Activated T-cell treated with anti-CD3 and anti-CD28 coated beads for 4 hours (primary cell): Measurements from ENCODE around the gene MPHOSPH6.
"Not testable (repeated sequence)": the region's sequence is repeated elsewhere in the genome, so short reads cannot be mapped to it uniquely, and the experiment has no call there.

ENCODE experiments used
- DNase-seq: peaks from one replicate; pipeline ENCODE4 v3.0.0-alpha.2; 2020

The MPHOSPH6 gene, protein sequence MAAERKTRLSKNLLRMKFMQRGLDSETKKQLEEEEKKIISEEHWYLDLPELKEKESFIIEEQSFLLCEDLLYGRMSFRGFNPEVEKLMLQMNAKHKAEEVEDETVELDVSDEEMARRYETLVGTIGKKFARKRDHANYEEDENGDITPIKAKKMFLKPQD

DNA sequence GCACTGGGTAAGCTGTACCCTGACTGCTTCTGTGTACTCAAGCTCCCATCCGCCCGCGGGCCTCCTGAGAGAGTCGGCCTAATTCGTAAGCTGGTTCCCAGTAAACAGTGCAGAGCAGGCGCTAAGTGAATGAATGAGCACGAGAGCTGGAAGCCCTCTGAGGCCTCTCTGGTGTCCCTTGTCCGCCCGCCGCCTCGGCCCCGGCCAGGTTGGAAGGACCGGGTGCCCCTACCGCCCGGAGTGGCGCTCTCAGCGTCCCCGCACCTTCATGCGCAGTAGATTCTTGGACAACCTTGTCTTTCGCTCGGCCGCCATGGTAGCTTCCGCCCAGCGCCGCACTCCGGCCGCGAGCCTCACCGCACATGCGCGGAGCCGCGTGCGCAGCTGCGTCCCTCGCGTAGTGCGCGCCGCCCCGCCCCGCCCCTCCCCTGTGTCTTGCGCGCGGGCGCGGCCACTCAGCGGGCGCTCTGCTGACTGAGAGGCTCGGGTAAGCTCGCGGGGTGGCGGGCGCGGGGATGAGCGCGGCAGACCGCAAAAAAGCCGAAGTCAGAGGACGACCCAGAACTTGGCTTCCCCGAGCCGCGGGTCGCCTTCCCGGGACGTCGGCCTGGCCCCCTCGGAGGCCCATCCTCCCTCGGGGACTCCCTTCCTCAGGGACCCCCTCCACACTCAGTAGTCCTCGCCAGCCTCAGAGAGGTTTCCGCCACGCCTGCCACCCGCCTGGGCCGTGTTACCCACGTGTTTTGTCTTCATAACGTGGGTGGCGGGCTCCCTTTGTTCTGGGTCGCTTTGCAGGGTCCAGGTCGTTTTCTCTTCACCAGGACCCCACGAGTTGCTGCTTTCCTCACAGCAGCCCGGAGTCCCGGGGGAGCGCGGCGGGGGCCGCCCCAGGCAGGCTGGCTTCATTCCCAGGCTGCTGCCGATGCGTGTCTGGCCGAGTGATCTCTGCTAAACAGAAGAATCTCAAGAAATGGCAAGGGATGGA is at the start of gene MPHOSPH6:
MPHOSPH6 (minus strand) TSS at position 364 of the 985 bp plus-strand sequence; CDS start at position 315, 49 bp downstream.
- peak; percentile 84 for DNase-seq

DNA sequence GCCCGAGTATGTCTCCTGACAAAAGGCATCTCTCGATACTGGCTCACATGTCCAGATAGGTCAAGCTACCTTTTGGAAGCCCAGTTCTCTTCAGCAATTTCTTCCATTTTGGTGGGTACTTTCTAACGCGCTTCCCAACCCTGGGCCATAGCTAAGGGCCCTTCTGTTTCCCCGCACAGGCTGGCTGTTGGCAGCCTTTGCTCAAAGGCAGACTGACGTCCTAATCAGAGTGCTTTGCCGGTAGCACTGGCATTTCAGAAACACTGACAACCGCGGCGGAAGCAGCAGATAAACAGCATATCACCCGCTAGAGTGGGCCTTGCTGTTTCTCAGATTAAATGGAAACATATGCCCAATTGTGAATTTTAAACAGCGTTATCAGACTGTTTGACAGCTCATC is 49.3 kb upstream of the MPHOSPH6 start:
- no peak for DNase-seq

DNA sequence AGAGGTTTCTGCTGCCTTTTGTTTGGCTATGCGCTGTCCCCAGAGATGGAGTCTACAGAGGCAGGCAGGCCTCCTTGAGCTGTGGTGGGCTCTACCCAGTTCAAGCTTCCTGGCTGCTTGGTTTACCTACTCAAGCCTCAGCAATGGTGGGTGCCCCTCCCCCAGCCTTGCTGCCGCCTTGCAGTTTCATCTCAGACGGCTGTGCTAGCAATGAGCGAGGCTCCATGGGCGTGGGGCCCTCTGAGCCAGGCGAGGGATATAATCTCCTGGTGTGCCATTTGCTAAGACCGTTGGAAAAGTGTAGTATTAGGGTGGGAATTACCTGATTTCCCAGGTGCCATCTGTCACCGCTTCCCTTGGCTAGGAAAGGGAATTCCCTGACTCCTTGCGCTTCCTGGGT is 39.3 kb upstream of the MPHOSPH6 start:
- DNase-seq, result not testable (repeated sequence)

DNA sequence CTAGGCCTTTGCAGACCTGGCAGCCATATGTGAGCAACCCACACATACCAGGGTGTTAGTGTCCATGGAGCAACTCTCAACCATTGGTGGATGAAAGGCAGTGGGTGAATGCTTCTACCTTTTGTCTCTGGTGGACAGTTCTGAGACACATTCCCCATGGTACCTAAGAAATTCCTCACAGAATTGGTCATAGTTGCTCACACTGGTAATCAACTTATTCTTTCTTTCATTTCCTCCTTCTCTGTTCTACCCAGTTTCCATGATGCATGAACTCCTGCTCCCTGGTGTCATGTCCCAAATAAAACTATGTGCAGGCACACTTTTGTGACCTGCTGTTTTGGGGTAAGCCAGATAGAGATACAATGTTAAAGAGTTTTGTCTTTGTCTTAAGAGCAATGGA is 33.2 kb upstream of the MPHOSPH6 start:
- no peak for DNase-seq

DNA sequence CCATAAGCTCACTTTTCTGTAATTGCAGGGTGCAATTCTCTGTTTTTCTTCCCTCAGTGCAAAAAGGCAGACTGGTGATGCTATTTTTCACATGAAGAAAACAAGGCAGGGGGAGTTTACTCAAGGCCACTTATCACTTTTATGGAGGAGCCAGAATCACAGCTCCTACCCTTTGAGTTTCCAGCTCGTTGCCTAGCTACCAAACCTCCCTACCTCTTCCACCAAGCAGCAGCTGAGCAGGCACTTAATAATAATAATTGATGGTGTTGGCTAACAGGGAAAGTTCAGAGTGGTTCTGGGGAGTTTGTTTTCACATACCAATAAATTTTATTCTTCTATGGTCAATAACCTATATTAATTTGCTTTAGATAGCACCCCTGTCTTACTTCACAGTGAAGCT is 31.9 kb upstream of the MPHOSPH6 start:
- no peak for DNase-seq

DNA sequence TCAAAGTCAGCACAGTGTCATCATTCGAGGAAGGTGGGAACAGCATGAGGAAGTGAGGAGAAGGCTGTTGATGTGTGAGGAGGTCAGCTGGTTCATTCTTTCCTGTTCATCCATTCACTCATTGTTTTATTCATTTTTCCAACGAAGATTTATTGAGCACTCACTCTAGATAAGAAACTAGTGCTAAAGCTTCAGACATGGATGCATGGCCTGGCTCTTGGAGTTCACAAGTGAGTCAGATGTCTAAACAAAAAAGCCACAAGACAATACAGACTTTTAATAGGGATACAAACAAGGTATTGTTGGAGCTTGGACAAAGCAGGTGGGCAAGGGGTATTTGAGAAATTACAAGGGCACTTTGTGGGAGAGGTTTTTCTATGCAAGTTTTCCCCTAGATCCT is 31.3 kb upstream of the MPHOSPH6 start:
- DNase-seq, result no peak

DNA sequence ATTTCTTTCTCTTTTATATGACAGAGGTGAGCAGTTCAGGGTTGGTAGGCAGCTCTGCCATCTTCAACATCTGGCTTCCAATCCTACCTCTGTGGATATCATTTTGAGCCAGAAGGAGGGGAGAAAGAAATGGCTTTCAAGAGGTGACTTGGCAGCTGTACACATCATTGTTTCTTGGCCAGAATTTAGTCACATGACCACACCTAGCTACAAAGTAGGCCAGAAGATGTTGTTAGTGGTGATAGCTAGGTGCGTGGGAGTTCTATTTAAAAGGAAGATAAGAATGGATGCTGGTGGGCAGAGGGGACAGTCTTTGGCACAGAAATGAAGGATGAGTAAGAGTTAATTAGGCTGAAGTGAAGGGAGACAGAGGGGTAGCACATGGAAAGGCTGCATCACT is 29.2 kb upstream of the MPHOSPH6 start:
- no peak for DNase-seq

DNA sequence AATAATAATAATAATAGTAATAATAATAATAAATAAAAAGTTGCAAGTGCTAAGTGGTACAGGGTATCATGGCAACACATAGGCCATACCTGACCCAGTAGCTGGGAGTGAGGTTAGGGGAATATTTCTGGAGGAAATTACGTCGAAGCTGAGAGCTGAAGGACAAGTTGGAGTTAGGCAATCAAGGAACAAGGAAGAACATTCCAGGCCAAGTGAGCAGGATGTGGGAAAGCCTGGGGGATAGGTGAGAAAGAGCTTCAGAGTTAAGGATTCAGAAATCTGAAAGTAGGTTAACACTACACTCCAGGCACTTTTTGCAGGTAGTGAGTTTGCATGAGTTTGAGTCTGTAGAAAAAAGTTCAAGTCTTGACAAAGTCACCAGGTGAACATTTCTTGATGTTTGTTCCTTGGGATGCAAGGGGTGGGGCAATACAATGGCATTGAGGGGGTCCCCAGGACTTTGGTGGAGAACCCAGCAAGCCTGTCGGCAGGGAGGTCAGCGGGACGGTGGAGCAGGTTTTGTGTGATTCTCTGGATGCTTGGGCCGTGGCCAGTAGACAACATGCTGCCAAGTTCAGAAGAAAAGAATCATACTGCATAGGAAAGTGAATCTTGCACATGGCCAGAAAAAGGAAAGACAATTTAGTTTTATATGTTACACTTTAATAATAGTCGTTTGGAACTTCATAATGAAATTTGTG is 27.7 kb upstream of the MPHOSPH6 start:
- no peak for DNase-seq

DNA sequence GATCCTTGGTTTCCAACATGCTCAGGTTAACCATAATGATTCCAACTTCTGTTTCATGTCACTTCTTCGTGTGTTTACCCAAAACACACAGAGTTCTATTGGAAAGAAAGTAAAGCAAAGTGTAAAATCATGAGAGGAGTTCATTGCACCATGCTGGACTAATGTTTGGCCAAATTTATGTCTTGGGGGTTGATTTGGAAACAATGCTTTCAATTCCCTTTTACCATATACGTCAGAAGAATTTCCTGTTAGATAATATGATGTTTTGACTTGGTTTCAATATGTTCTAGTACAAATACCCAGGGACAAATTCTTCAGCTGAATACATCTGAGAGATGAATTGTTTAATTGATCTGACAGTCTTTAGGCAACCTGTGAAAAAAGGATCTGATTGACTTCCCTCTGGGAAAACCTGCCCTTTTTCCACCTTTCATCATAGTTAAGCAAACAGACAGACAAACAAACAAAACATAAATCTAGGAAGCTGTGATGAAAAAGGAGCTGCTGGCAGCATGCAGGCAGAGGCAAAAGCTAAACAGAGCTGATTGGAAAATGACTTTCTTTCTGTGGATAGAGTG is 26.0 kb upstream of the MPHOSPH6 start:
- no peak for DNase-seq

DNA sequence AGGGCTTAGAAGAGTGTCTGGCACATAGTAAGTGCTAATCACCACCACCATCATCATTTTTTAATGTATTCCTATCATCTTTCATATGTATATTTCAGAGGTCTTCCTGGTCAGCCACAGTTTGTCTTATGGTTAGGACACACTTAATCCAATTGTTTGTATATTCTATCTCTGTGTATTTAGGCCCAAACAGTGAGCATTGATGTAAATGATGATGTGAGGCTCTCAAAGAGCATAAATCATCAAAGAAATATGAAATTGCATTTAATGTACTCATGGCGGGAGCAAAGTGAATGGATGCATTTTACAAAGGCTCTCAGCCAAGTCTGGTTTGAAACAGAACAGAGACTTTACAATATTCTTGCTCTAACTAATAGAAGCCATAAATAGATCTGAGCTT is 24.1 kb upstream of the MPHOSPH6 start:
- DNase-seq, result no peak

DNA sequence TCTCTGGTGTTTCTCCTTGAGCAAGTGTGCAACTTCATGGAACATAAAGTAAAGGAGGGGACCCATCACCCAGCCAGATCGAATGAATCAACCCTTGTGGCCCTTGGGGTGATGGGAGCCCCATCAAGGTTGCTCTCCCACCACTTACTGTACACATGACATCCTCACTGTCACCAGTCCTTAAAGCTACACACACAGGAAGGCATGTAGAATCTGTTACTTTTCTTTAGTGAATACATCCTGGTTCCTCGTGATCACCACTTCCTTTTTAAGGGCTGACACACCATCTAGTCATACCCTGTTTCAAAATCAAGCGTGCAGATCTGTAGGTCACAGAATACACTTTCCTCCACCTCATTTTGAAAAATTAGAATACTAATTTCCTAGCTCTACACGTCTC is 22.6 kb upstream of the MPHOSPH6 start:
- no peak for DNase-seq

DNA sequence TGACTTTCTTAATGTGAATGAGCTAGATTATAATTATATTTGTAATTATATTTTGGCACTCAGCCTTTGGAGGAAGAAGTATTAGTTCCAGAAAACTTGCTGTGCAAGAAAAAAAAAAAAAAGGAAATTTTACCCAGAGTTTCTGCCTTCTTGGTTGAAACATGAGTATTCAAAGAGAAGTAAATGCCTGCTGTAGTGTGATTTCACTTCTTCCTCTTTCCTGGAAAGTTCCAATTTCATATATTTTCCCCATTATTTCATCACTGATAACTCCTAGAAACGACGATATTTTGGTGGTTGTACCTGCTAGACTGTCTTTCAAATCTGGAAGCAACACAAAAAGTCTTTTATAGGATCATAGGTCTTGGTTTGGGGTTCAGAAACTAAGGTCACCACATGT is 20.4 kb upstream of the MPHOSPH6 start:
- DNase-seq, result no peak

DNA sequence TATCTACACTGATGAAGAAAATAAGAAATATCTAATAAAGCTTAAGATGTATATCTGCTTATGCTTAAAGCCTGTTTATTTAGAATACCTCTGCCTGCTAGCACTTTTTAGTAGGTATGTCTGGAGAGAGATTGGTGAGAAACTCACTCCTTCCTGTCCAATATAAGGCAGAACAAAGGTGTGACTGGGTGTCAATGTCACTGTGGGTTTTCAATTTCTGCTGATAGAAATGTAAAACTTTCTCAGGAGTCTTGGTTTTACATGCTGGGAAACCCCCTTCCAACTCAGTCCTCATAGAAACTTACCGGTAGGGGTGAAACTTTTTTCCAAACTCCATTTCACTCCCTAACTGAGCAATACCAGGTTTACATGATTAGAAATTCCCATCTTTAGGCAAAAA is 17.8 kb upstream of the MPHOSPH6 start:
- DNase-seq, result no peak

DNA sequence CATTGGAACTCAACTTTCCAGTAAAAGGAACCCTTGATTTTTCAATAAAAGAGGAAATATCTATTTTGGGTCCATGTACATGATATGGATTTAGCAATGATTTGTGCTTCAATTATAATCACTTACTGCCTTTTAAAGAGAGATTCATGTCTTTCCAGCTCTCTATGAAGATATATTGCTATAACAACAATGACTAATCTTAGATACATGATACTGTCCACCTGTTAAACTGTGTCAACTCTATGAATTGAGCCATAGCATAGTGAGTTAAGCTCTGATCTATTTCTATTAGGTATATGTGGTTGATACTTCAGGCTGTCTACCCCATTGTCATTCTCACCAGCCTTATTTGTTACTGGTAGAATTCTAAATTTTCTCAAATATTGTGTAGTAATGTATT is 15.0 kb upstream of the MPHOSPH6 start:
- no peak for DNase-seq

DNA sequence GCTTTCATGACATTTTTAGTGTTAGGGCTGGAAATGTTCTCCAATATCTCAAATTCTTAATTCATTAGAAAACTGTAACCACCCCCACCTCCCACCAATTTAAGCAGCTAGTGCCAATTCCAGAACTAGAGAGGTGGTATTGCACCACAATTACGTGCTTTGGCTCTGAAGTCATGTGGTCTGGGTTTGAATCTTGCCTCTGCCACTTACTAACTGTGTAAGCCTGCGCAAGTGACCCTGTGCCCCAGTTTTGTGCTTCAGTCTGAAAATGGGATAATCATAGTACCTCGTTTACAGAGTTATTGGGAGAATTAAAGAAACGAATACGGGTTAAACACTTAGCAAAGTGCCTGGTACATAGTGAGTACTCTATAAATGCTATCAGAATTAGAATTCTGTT is 14.2 kb upstream of the MPHOSPH6 start:
- no peak for DNase-seq

DNA sequence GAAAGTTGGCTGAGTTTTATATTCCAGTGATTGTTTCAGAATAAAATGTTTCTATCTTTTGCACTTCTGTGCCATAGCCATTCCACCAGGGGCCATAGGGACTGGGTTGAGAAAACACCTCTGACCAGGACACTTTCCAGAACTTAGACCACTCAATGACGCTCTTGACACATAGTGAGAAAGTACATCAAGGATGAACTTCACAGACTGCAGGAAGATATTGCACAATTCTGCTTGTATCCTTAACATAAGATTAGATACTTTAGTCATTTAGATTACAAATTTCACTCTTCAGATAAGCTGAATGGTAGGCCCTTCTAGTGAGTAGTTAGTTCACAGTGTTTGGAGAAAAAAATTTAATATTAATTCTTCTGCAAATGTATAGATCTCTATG is 13.0 kb upstream of the MPHOSPH6 start:
- no peak for DNase-seq

DNA sequence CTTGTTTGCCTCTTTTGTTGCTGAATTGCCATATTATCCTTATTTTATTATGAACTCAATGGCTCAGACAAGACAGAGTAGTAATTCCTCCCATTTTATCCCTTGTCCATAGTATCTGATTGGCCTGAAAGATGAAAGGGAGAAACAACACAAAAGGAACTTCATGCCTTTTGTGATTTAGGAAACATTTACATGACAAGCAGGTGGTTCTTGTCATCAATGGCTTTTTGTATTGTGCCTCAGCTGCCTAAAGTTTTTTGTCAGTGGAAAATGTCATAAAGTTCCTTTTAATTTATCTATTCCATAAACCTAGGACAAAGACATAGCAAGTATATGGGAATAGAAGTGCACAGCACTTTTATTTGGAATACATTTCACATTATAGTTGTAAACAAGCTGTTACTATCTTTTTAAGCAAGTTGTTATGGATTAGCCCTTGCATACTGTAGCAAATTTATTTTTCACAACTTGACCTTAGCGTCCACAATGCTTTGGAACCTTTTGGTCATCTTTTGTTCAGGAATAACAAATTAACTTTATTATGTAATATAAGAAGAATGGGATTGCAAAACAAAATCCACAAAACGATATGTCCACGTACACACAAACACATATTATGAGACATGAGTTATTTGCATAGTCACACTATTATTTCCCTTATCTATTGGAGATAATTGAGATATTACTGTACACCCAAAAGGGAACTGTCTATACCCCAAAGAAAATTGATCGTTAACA is 12.4 kb upstream of the MPHOSPH6 start:
- no peak for DNase-seq

DNA sequence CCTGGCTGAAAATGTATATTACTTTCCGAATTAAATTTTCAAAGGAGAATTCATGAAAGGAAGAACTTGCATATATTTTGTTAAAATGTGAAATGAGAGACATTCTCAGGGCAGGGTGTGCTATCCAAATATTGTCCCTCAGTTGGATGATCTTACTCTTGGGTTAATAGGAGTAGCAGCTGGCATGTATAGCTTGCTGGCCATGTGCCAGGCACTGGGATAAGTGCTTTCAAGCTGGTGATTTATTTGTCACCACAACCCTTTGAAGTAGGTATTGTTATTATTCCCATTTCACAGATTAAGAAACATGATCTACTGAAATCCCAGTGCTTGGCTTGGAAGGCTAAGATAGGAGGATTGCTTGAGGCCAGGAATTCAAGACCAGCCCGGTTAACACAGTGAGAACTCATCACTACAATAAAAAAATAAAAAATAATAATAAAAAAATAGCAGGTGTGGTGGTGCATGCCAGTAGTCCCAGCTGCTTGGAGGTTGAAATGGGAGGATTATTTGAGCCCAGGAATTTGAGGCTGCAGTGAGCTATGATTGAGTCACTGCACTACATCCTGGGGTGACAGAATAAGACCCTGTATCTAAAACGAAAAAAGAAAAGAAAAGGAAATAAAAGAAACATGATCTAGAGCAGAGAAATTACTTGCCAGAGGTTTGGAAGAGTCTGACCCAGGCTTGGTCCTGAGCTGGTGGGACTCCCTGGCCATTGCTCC is 11.6 kb upstream of the MPHOSPH6 start:
- no peak for DNase-seq

DNA sequence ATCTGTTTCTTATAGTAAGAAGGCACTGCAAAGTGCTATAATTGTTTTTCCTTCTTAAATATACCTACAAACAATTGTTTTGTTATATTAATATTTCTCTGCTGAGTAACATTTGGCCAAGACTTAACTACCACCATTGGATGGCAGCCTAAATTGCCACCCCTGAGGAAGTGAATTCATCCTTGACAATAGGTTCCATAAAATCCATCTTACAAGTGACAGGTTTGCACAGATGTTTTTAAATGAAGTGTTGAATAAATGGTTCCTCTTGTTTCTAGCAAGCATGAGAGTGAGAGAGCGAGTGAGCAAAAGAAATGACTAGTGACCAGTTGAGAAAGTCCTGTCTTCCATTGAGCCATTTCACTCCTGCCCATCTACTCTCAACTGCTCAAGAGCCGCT is 8.3 kb upstream of the MPHOSPH6 start:
- DNase-seq, result no peak

DNA sequence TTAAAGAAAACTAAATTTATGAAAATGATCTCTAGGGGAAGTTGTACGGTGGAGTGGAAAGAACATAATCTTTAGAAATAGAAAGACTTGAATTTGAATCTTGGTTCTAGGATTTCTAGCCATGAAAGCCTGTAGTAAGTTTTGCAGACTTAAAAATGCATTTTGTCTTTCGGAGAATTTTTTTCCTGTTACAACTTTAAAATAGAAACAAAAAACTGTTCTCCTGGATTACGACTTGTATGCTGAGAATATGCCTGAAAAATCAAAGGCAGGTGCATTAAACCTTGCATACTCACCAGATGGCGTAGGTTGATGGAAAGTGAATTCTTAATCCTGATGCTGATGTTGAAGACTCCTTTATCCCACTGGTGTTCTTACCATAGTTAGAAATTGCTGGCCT is 7.5 kb upstream of the MPHOSPH6 start:
- DNase-seq, result no peak

DNA sequence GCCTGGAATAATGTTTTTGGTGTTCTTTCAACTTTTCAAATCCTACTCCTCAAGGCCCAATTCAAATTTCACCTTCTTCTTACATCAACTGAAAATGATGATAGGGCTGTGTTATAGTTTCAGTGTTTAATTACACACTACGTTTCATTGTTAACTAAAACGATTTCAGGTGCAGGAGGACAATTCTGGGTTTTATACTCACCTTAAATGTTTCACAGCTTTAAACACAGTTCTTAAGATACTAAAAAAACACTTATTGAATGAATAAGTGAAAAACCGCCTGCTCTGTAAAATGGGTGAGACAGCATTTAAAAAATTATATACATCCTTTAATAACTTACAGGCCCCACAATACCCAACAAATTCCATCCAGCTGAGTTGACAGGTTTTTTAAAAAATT is 6.2 kb upstream of the MPHOSPH6 start:
- DNase-seq, result no peak

DNA sequence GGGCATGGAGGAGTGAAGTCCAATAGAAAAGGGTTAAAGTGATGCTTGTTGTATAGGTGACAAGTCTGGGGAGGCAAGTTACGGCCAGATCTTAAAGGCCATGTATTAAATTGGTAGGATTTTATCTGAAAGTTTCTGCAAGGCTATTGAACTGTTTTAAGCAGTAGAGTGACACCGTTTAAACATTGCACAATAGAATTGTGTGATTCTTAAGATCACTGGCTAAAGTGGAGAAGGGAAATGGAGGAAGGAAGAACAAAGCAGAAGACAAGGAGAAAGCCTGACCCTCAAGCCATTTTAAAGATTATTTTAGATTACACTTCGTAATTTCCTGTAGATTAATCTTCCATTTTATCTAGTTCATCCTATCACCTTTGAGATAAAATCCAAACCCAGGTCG is 5.6 kb upstream of the MPHOSPH6 start:
- no peak for DNase-seq
